Gastroesophageal sphincter (tissue), 3 donors: ENCODE data around the gene PHLDB2.

Experiments used
- CTCF ChIP-seq, 4 experiments: fragments of 200-600 bp in 2 of 4; fragments of 450-650 bp in 2 of 4; sonication (generic) in 1 of 4; IDR thresholded peaks; one replicate each; pipeline ENCODE4 v1.5.1; 2017 to 2019; ENCODE audit warnings: antibody characterized with exemption in 4 of 4, mild to moderate bottlenecking in 2 of 4, moderate library complexity in 2 of 4
- EP300 ChIP-seq: sonication (generic); formaldehyde crosslinking; IDR thresholded peaks from one replicate; pipeline ENCODE4 v1.6.1; 2017; ENCODE audit warnings: antibody characterized with exemption, mild to moderate bottlenecking
- POLR2A ChIP-seq, 2 donors: fragments of 450-650 bp; IDR thresholded peaks; one replicate each; pipeline ENCODE4 v1.6.1; 2017; ENCODE audit warnings: antibody characterized with exemption in 2 of 2, mild to moderate bottlenecking in 2 of 2, moderate library complexity in 1 of 2
- POLR2AphosphoS5 ChIP-seq: sonication (generic); formaldehyde crosslinking; IDR thresholded peaks from one replicate; pipeline ENCODE4 v1.6.1; 2017; ENCODE audit warnings: antibody characterized with exemption

DNA sequence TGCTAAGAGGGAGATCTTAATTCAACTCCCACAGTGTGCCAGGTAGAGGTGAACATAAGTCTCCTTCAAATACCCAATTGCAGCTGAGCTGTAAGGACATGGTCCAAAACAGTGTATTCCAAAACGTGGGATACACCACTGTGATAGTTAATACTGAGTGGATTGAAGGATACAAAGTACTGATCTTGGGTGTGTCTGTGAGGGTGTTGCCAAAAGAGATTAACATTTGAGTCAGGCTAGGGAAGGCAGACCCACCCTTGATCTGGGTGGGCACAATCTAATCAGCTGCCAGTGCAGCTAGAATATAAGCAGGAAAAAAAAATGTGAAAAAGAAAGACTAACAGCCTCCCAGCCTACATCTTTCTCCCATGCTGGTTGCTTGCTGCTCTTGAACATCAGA is 45.1 kb upstream of the PHLDB2 start:
- TF ChIP-seq CTCF (IDR thresholded peaks at IDR 0.05), result no peak
- TF ChIP-seq POLR2AphosphoS5, result no peak
- TF ChIP-seq POLR2A (IDR thresholded peaks at IDR 0.05), result no peak
- no peak for TF ChIP-seq EP300
